Endothelial cell of umbilical vein (primary cell): ENCODE measurements around the gene PRSS36. TPM values are rescaled to one million over a fixed set of nuclear protein-coding genes. Genes with fewer than 3 reads are reported as not detected.
A peak's percentile ranks its signal among the peaks of the same experiment; 100 is the strongest.

Experiments
- BruUV-seq: library from RNA; stranded (reverse); fragments of 400-500 nt; replicated peaks from 2 replicates; lab custom pipeline; 2021; lab: Mats Ljungman, UMichigan
- CTCF ChIA-PET: fragments of 300-600, 350-600 bp; sonication (Branson Sonifier 250); formaldehyde crosslinking; loops from one replicate; lab custom pipeline; 2021; ENCODE audit warnings: antibody characterized with exemption, inconsistent platforms; lab: Charles Lee
- POLR2A ChIA-PET: fragments of 300-600, 350-600 bp; sonication (Branson Sonifier 250); formaldehyde crosslinking; loops from one replicate; lab custom pipeline; 2021; ENCODE audit warnings: antibody characterized with exemption, inconsistent platforms; lab: Charles Lee
- DNase-seq: peaks from one replicate; pipeline ENCODE4 v3.0.0-alpha.2; 2011; ENCODE audit warnings: low read depth, low spot score
- FAIRE-seq: peaks from 2 replicates; lab custom pipeline; 2011; peaks lifted over from hg19 to GRCh38; lab: Jason Lieb, UNC
- H2AFZ ChIP-seq: 2 replicates; pipeline ENCODE4 v1.6.0; 2012; ENCODE audit warnings: low read depth, low read length, control low read depth, inconsistent platforms
- H3K27ac ChIP-seq: 2 replicates; pipeline ENCODE4 v1.5.1; 2011; ENCODE audit warnings: low read depth, mild to moderate bottlenecking, control low read depth, low read length, moderate library complexity; ENCODE audit not compliant: insufficient read depth
- H3K27me3 ChIP-seq, 2 experiments: 2 replicates each; pipeline versions ENCODE4 v1.6.0 to v1.6.1; 2011; ENCODE audit warnings: low read length in 2 of 2, mixed read lengths in 1 of 2; ENCODE audit not compliant: control insufficient read depth in 2 of 2, insufficient read depth in 2 of 2
- H3K36me3 ChIP-seq, 2 experiments: 2 replicates in 1 of 2; 3 replicates in 1 of 2; pipeline ENCODE4 v1.5.1; 2011; ENCODE audit warnings: low read length in 2 of 2, mild to moderate bottlenecking in 1 of 2, moderate library complexity in 1 of 2; ENCODE audit not compliant: control insufficient read depth in 2 of 2, insufficient read depth in 2 of 2; ENCODE audit errors: extremely low read depth in 1 of 2
- H3K4me1 ChIP-seq: 3 replicates; pipeline ENCODE4 v1.5.1; 2011; ENCODE audit warnings: mild to moderate bottlenecking, low read length; ENCODE audit not compliant: control insufficient read depth, insufficient read depth; ENCODE audit errors: extremely low read depth
- H3K4me2 ChIP-seq: 2 replicates; pipeline ENCODE4 v1.6.1; 2011; ENCODE audit warnings: low read length, control low read depth, mixed read lengths; ENCODE audit not compliant: insufficient read depth
- H3K4me3 ChIP-seq, 3 experiments: fragments of 200-600 bp in 1 of 3; sonication (generic), shearing (Covaris generic) in 1 of 3; replicated peaks in 1 of 3; 2 replicates each; pipeline ENCODE4 v1.5.1; 2011 to 2016; ENCODE audit warnings: control low read depth in 3 of 3, low read length in 3 of 3, mild to moderate bottlenecking in 2 of 3, inconsistent platforms in 1 of 3, low read depth in 1 of 3, moderate library complexity in 1 of 3; ENCODE audit not compliant: insufficient read depth in 1 of 3
- H3K79me2 ChIP-seq: 2 replicates; pipeline ENCODE4 v1.6.0; 2012; ENCODE audit warnings: low read length, inconsistent platforms; ENCODE audit not compliant: control insufficient read depth, insufficient read depth
- H3K9ac ChIP-seq: replicated peaks from 2 replicates; pipeline ENCODE3; 2011; ENCODE audit warnings: low read length, control low read depth; ENCODE audit not compliant: insufficient read depth; ENCODE audit errors: extremely low read depth
- H3K9me1 ChIP-seq: replicated peaks from 3 replicates; pipeline ENCODE4 v1.6.0; 2011; ENCODE audit warnings: mild to moderate bottlenecking, low read length; ENCODE audit not compliant: control insufficient read depth, insufficient read depth; ENCODE audit errors: extremely low read depth
- H3K9me3 ChIP-seq: replicated peaks from 2 replicates; pipeline ENCODE4 v1.5.1; 2012; ENCODE audit warnings: low read length, inconsistent platforms; ENCODE audit not compliant: control insufficient read depth, insufficient read depth
- H4K20me1 ChIP-seq: replicated peaks from 2 replicates; pipeline ENCODE3; 2011; ENCODE audit warnings: mild to moderate bottlenecking, low read length; ENCODE audit not compliant: control insufficient read depth, insufficient read depth; ENCODE audit errors: extremely low read depth
- EZH2 ChIP-seq: IDR thresholded peaks from 2 replicates; pipeline ENCODE4 v1.6.1; 2012; ENCODE audit warnings: borderline replicate concordance, low read depth, mild to moderate bottlenecking, moderate library complexity, low read length, inconsistent platforms; ENCODE audit not compliant: severe bottlenecking
- FOS ChIP-seq: IDR thresholded peaks from 2 replicates; pipeline ENCODE4 v1.6.1; 2011; ENCODE audit warnings: mild to moderate bottlenecking, low read length, moderate library complexity, borderline replicate concordance; ENCODE audit not compliant: insufficient read depth
- GATA2 ChIP-seq: IDR thresholded peaks from 2 replicates; pipeline ENCODE4 v1.7.0; 2011; ENCODE audit warnings: low read depth, mild to moderate bottlenecking, moderate library complexity, mixed read lengths, low read length; ENCODE audit not compliant: insufficient read length, insufficient read depth
- JUN ChIP-seq: IDR thresholded peaks from 2 replicates; pipeline ENCODE4 v1.6.1; 2011; ENCODE audit warnings: borderline replicate concordance, low read depth; ENCODE audit not compliant: insufficient read length, insufficient read depth
- MAX ChIP-seq: IDR thresholded peaks from 2 replicates; pipeline ENCODE4 v1.6.1; 2011; ENCODE audit not compliant: insufficient read depth, insufficient read length
- MYC ChIP-seq: IDR thresholded peaks from one replicate; pipeline ENCODE4 v1.6.1; 2011; ENCODE audit warnings: mild to moderate bottlenecking, low read depth, low read length
- POLR2A ChIP-seq: IDR thresholded peaks from 2 replicates; pipeline ENCODE4 v1.6.1; 2012; ENCODE audit warnings: low read depth, mild to moderate bottlenecking, control low read depth, low read length
- POLR2AphosphoS5 ChIP-seq: IDR thresholded peaks from 2 replicates; pipeline ENCODE4 v1.6.1; 2012; ENCODE audit warnings: low read depth, mild to moderate bottlenecking, control low read depth, low read length, moderate library complexity; ENCODE audit not compliant: insufficient read depth
- dilution Hi-C: fragments of 300-500 bp; cut with MboI; formaldehyde crosslinking; loops from one replicate; pipeline ENCODE4 v1.15.0; 2019; ENCODE audit warnings: low sequenced_read_pairs; ENCODE audit not compliant: extremely low pct_ligation_motif_present
- intact Hi-C: fragments of 100-400 bp; cut with micrococcal nuclease; formaldehyde crosslinking; loops from one replicate; pipeline ENCODE4 v1.10.0; 2022
- polyA plus RNA-seq, 4 experiments: library from polyadenylated mRNA; depleted of rRNA in 3 of 4; stranded (reverse) in 3 of 4; unstranded in 1 of 4; fragments of >200 nt; gene quantifications; 2 replicates each; pipeline versions ENCODE4 v1.2.1 to v1.2.3, GENCODE V29; 2011 to 2012; ENCODE audit warnings: missing spikeins in 1 of 4
- total RNA-seq: library from RNA; stranded (reverse); gene quantifications from 2 replicates; pipeline ENCODE4 v1.2.3, GENCODE V29; 2021

Gene PRSS36
- total and polyA plus RNA-seq, 2 donors (not counting 3 experiments of a cell fraction or from before 2014, with no cell fraction given) = 0.57 TPM; not detected in 1

DNA sequence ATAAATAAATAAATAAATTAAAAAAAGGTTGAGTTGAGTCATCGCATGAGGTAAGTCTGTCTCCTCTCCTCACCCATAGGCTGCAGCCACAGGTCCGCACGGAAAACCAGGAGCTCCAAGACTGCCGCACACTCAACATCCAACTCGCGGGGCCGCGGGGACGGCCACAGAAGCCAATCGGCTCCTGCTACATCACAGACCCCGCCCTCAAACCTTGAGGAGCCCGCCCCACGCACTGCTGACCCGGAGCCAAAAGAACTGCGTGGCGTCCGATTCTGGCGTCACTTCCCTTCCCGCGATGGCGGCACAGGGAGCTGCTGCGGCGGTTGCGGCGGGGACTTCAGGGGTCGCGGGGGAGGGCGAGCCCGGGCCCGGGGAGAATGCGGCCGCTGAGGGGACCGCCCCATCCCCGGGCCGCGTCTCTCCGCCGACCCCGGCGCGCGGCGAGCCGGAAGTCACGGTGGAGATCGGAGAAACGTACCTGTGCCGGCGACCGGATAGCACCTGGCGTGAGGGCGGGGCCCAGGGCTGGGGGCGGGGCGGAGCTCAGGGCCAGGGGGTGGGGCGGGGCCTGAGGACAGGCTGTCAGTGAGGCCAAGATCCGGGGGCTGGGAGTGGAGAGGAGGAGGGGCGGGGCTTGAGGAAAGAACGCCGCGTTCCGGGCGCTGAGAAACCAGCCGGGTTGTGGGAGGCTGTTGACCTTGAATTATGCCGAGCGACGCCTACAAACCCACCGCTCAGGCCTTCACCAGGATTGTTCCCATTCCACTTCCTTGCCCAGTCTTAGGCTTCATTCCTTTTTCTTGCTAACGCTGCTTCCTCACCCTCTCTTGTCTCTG lies 32.3 kb downstream of the PRSS36 start, which contains the start of gene KAT8:
KAT8 (plus strand) TSS at position 281 of the 839 bp plus-strand sequence; CDS start at position 299, 18 bp downstream.
- DNase-seq (peak; percentile 98), FAIRE-seq (peak; percentile 96)
- Histone ChIP-seq H3K79me2 (peaks cover 14% of the 10 kb centered on the region), H4K20me1 (no peaks in the 10 kb centered on the region), H3K4me1 (peaks cover 7% of the 10 kb centered on the region), H3K9me1 (no peaks in the 10 kb centered on the region), H3K9ac (peak within 1 kb of the TSS; percentile 82), H2AFZ (peak within 1 kb of the TSS; percentile 47), H3K4me2 (peak within 1 kb of the TSS; percentile 80), H3K36me3 (peaks cover 3 to 14% of the 10 kb centered on the region in 2 experiments), H3K27me3 (no peaks in the 10 kb centered on the region), H3K27ac (peak within 1 kb of the TSS; percentile 77), H3K4me3 (peak within 1 kb of the TSS; percentile 54 to 79 (median 79)), H3K9me3 (no peaks in the 10 kb centered on the region)
- intact Hi-C loops = loop anchor here (1.0 to 2.0 kb wide), 6 partner anchors 23 to 323 kb away; partner anchors contain the start of genes FUS, STX4, VKORC1 and ZNF646
- BruUV-seq = no TSS peak
- CTCF ChIA-PET = interaction anchor here (0.9 to 1.6 kb wide), 10 partner anchors 15 to 334 kb away, joined by 3 to 27 read pairs (median 5); partner anchors contain the start of genes HSD3B7, PRSS8 and VKORC1
- dilution Hi-C loops = no loop called here
- TF ChIP-seq FOS = no peak
- no peak for TF ChIP-seq EZH2
- TF ChIP-seq POLR2A = peak; percentile 84
- no peak for TF ChIP-seq GATA2
- peak; percentile 86 for TF ChIP-seq POLR2AphosphoS5
- TF ChIP-seq JUN = no peak
- no peak for TF ChIP-seq MYC
- TF ChIP-seq MAX = no peak
- POLR2A ChIA-PET = interaction anchor here (0.8 to 1.6 kb wide), 6 partner anchors 11 to 322 kb away, joined by 3 to 31 read pairs (median 6); partner anchors contain the start of gene FUS
